Breast epithelium (tissue), 3 donors: ENCODE results near the gene CCDC88C.

Experiments
- CTCF ChIP-seq, 3 donors: fragments of 450-650 bp; IDR thresholded peaks; one replicate each; pipeline ENCODE4 v1.5.1; 2016 to 2017; ENCODE audit warnings: antibody characterized with exemption in 3 of 3, mild to moderate bottlenecking in 3 of 3, moderate library complexity in 3 of 3
- POLR2A ChIP-seq: fragments of 450-650 bp; IDR thresholded peaks from one replicate; pipeline ENCODE4 v1.6.1; 2016; ENCODE audit warnings: antibody characterized with exemption, mild to moderate bottlenecking, moderate library complexity
- POLR2AphosphoS5 ChIP-seq, 3 donors: sonication (generic); formaldehyde crosslinking; IDR thresholded peaks; one replicate each; pipeline ENCODE4 v1.6.1; 2017; ENCODE audit warnings: antibody characterized with exemption in 3 of 3

- TF ChIP-seq POLR2AphosphoS5 (IDR thresholded peaks at IDR 0.05) = no peak
- no peak for TF ChIP-seq CTCF (IDR thresholded peaks at IDR 0.05)
- TF ChIP-seq POLR2A = no peak
Observed at GRCh38 chr14:91439345-91439744, 21.7 kb upstream of the CCDC88C start.
